ENCODE measurements around the gene IL26.
"Not testable (repeated sequence)": the region's sequence is repeated elsewhere in the genome, so short reads cannot be mapped to it uniquely, and the experiment has no call there.

Gene IL26

DNA sequence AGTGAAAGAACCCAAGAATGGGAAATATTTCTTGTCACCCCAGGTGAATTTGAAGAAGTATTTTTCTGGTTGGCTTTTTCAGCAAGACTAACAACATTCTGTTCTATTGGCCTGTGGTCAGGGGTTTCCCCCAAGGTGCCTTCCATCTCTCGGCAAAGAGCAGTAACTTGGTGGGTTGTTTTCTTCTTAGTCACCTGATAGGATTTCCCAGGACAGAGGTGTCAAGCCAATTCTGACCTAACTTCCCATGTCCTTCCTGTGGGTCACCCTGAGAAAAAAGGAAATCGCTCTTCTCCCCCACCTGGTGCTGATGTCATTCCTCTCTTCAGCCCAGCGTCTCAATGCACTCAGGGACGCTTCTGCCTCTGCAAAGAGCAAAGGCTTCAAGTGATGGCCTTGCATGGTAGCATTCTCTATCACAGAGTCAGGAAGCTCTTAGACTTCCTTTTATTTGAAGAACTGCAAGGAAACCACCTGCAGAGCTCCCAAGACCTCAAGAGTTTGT lies 50.0 kb downstream of the IL26 start:
- H3K4me3 ChIP-seq (ENCODE audit: low read depth, low read length) = no peak overlapping the region
- no peaks in the 10 kb centered on the region for H3K9me3 ChIP-seq (ENCODE audit: control insufficient read depth, insufficient read depth, low read depth, low read length)
- TF ChIP-seq ZNF114 (tag by site-specific recombination; IDR thresholded peaks at IDR 0.05) (no peak), SCRT1 (tag by site-specific recombination; IDR thresholded peaks at IDR 0.05; ENCODE audit: borderline replicate concordance) (no peak), ZSCAN30 (tag by site-specific recombination; IDR thresholded peaks at IDR 0.05) (no peak), ZNF350 (tag by site-specific recombination; IDR thresholded peaks at IDR 0.05) (no peak), GLI4 (tag by site-specific recombination; IDR thresholded peaks at IDR 0.05) (no peak), ZNF837 (tag by site-specific recombination; IDR thresholded peaks at IDR 0.05) (no peak), ZNF600 (tag by site-specific recombination; IDR thresholded peaks at IDR 0.05) (no peak)
- TF ChIP-seq, protein P1, sequence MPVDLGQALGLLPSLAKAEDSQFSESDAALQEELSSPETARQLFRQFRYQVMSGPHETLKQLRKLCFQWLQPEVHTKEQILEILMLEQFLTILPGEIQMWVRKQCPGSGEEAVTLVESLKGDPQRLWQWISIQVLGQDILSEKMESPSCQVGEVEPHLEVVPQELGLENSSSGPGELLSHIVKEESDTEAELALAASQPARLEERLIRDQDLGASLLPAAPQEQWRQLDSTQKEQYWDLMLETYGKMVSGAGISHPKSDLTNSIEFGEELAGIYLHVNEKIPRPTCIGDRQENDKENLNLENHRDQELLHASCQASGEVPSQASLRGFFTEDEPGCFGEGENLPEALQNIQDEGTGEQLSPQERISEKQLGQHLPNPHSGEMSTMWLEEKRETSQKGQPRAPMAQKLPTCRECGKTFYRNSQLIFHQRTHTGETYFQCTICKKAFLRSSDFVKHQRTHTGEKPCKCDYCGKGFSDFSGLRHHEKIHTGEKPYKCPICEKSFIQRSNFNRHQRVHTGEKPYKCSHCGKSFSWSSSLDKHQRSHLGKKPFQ (tag by site-specific recombination; IDR thresholded peaks at IDR 0.05) = no peak
- CTCF ChIA-PET = interaction anchor here (0.5 kb wide), 1 partner anchor 168 kb away, joined by 4 read pairs; no protein-coding TSS in a partner anchor
- no peaks in the 10 kb centered on the region for H3K36me3 ChIP-seq (ENCODE audit: control insufficient read depth in 2 of 2, insufficient read depth in 1 of 2, low read length in 2 of 2)
- POLR2A ChIA-PET = no interaction called here
- no peaks in the 10 kb centered on the region for H3K4me1 ChIP-seq (ENCODE audit: control insufficient read depth, insufficient read depth, low read length)
- H3K27ac ChIP-seq (ENCODE audit: extremely low read depth, low read depth, low read length) = no peak overlapping the region

- CTCF ChIA-PET; H3K4me1 ChIP-seq (ENCODE audit: control insufficient read depth, insufficient read depth, low read length); H3K36me3 ChIP-seq (ENCODE audit: control insufficient read depth in 2 of 2, insufficient read depth in 1 of 2, low read length in 2 of 2); POLR2A ChIA-PET; H3K9me3 ChIP-seq (ENCODE audit: control insufficient read depth, insufficient read depth, low read depth, low read length); H3K4me3 ChIP-seq (ENCODE audit: low read depth, low read length); H3K27ac ChIP-seq (ENCODE audit: extremely low read depth, low read depth, low read length): not testable (repeated sequence)
- TF ChIP-seq ZNF146 (tag by site-specific recombination; IDR thresholded peaks at IDR 0.05) (peak; percentile 83), ZNF580 (tag by site-specific recombination; IDR thresholded peaks at IDR 0.05) (peak; percentile 55; the same call in 1 of the 2 replicates)
These were observed 50.8 kb downstream of the IL26 start for GRCh38 chr12:68174761-68175160.

DNA sequence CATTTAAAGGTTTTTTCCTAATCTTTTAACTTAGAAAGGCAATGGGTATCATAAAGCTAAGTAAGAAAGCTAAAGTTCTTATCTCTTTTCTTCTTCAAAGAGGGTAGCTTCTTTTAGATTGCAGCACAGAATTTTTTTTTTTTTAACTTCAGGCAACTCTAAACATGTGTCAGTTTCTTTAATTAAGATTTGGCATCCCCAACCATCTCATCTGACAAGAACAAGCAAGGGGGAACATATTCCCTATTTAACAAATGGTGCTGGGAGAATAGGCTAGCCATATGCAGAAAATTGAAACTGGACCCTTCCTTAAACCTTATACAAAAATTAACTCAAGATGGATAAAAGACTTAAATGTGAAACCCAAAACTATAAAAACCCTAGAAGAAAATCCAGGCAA lies 51.8 kb downstream of the IL26 start:
- no peak overlapping the region for H3K4me3 ChIP-seq (ENCODE audit: low read depth, low read length)
- POLR2A ChIA-PET = no interaction called here
- no peaks in the 10 kb centered on the region for H3K36me3 ChIP-seq (ENCODE audit: control insufficient read depth in 2 of 2, insufficient read depth in 1 of 2, low read length in 2 of 2)
- H3K27ac ChIP-seq (ENCODE audit: extremely low read depth, low read depth, low read length) = no peak overlapping the region
- H3K9me3 ChIP-seq (ENCODE audit: control insufficient read depth, insufficient read depth, low read depth, low read length) = no peaks in the 10 kb centered on the region
- CTCF ChIA-PET = interaction anchor here (0.6 to 0.7 kb wide), 2 partner anchors 15 to 95 kb away, joined by 3 to 7 read pairs; no protein-coding TSS in a partner anchor
- H3K4me1 ChIP-seq (ENCODE audit: control insufficient read depth, insufficient read depth, low read length) = no peaks in the 10 kb centered on the region
- TF ChIP-seq ZNF670 (tag by site-specific recombination; IDR thresholded peaks at IDR 0.05; ENCODE audit: low read depth) (no peak), ZSCAN18 (tag by site-specific recombination; IDR thresholded peaks at IDR 0.05) (no peak), KLF10 (tag by site-specific recombination; IDR thresholded peaks at IDR 0.05) (no peak), ZNF623 (tag by site-specific recombination; IDR thresholded peaks at IDR 0.05) (no peak)
- TF ChIP-seq, protein P2, sequence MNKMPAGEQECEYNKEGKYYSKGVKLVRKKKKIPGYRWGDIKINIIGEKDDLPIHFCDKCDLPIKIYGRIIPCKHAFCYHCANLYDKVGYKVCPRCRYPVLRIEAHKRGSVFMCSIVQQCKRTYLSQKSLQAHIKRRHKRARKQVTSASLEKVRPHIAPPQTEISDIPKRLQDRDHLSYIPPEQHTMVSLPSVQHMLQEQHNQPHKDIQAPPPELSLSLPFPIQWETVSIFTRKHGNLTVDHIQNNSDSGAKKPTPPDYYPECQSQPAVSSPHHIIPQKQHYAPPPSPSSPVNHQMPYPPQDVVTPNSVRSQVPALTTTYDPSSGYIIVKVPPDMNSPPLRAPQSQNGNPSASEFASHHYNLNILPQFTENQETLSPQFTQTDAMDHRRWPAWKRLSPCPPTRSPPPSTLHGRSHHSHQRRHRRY (tag by site-specific recombination; IDR thresholded peaks at IDR 0.05) = no peak
- TF ChIP-seq, protein P3, sequence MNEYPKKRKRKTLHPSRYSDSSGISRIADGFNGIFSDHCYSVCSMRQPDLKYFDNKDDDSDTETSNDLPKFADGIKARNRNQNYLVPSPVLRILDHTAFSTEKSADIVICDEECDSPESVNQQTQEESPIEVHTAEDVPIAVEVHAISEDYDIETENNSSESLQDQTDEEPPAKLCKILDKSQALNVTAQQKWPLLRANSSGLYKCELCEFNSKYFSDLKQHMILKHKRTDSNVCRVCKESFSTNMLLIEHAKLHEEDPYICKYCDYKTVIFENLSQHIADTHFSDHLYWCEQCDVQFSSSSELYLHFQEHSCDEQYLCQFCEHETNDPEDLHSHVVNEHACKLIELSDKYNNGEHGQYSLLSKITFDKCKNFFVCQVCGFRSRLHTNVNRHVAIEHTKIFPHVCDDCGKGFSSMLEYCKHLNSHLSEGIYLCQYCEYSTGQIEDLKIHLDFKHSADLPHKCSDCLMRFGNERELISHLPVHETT (tag by site-specific recombination; IDR thresholded peaks at IDR 0.05) = no peak
- TF ChIP-seq, protein P1 (tag by site-specific recombination; IDR thresholded peaks at IDR 0.05) = no peak
- TF ChIP-seq, protein P4, sequence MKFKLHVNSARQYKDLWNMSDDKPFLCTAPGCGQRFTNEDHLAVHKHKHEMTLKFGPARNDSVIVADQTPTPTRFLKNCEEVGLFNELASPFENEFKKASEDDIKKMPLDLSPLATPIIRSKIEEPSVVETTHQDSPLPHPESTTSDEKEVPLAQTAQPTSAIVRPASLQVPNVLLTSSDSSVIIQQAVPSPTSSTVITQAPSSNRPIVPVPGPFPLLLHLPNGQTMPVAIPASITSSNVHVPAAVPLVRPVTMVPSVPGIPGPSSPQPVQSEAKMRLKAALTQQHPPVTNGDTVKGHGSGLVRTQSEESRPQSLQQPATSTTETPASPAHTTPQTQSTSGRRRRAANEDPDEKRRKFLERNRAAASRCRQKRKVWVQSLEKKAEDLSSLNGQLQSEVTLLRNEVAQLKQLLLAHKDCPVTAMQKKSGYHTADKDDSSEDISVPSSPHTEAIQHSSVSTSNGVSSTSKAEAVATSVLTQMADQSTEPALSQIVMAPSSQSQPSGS (tag by site-specific recombination; IDR thresholded peaks at IDR 0.05; ENCODE audit: low read depth) = no peak
- TF ChIP-seq, protein P5, sequence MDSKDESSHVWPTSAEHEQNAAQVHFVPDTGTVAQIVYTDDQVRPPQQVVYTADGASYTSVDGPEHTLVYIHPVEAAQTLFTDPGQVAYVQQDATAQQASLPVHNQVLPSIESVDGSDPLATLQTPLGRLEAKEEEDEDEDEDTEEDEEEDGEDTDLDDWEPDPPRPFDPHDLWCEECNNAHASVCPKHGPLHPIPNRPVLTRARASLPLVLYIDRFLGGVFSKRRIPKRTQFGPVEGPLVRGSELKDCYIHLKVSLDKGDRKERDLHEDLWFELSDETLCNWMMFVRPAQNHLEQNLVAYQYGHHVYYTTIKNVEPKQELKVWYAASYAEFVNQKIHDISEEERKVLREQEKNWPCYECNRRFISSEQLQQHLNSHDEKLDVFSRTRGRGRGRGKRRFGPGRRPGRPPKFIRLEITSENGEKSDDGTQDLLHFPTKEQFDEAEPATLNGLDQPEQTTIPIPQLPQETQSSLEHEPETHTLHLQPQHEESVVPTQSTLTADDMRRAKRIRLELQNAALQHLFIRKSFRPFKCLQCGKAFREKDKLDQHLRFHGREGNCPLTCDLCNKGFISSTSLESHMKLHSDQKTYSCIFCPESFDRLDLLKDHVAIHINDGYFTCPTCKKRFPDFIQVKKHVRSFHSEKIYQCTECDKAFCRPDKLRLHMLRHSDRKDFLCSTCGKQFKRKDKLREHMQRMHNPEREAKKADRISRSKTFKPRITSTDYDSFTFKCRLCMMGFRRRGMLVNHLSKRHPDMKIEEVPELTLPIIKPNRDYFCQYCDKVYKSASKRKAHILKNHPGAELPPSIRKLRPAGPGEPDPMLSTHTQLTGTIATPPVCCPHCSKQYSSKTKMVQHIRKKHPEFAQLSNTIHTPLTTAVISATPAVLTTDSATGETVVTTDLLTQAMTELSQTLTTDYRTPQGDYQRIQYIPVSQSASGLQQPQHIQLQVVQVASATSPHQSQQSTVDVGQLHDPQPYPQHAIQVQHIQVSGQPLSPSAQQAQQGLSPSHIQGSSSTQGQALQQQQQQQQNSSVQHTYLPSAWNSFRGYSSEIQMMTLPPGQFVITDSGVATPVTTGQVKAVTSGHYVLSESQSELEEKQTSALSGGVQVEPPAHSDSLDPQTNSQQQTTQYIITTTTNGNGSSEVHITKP (tag by site-specific recombination; IDR thresholded peaks at IDR 0.05) = no peak
